Erythroblast (primary cell): ENCODE measurements around the gene RHBDF1.

Experiments used
- DNase-seq, 2 experiments: peaks; one replicate each; lab custom pipeline; 2025; lab: John Stamatoyannopoulos, UW
- GATA1 ChIP-seq: IDR thresholded peaks from 2 replicates; pipeline ENCODE4 v1.6.1; 2011; ENCODE audit warnings: low read depth, mild to moderate bottlenecking, control low read depth, low read length, moderate library complexity
- POLR2A ChIP-seq: IDR thresholded peaks from 2 replicates; pipeline ENCODE4 v1.6.1; 2011; ENCODE audit warnings: mild to moderate bottlenecking, low read length

Gene RHBDF1

DNA sequence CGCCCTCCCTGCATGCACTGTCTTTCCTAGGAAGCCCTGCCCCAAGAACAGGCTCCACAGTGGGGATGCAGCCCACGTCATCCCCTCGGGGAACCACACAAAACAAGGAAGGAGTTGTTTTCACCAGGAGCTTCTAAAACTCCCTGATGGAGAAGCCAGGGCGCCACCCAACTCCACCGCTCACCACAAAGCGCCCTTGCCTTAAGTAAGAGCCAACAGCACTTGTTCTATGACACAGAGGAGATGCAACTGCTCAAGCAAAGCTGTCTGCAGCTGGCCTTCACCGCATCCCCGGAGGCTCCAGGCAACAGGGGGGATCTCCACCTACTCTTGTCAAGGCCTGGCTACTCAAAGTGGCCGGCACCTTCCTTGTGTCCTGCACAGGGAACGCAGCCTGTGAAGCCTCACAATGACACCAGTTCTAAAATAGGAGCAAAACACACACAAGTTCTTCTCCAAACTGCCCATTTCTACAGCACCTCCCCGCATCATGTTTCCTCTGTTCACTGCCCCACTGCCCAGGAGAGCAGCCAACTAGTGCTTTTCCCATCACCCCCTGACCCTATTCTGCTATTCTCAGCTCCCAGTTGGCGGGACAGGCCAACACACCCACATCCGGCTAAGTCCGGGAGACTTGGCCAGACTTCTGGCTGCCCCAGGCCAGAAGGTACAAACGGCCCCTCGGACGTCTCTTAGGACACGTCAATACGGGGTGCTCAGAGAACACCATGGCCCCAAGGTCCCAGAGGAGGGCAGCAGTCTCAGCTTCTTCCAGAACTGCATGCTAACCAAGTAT lies 29.8 kb upstream of the RHBDF1 start:
- no peak for DNase-seq
- TF ChIP-seq POLR2A (no peak), GATA1 (no peak)

- no peak for DNase-seq
- no peak for TF ChIP-seq POLR2A
- no peak for TF ChIP-seq GATA1
These were observed 29.2 kb upstream of the RHBDF1 start for GRCh38 chr16:101586-101985.

DNA sequence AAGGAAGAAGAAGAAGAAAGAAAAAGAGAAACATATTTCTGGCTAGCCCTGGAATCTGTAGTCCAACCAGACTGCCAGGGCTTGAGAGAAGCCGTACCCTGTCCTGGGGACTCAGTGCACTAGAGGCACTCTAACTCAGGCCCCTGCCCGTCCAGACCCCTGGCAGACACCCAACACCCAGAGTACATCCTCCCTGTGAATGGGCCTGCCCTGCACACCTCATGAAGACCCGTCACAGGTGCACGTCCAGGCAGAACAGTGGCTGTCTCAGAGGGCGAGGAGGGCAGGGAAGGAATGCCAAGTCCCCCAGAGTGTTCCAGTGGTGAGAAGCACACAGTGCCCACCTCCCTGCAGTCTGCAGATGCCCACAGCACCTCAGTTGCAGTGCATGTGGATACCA lies 28.6 kb upstream of the RHBDF1 start:
- TF ChIP-seq POLR2A = no peak
- TF ChIP-seq GATA1 = no peak
- no peak for DNase-seq

DNA sequence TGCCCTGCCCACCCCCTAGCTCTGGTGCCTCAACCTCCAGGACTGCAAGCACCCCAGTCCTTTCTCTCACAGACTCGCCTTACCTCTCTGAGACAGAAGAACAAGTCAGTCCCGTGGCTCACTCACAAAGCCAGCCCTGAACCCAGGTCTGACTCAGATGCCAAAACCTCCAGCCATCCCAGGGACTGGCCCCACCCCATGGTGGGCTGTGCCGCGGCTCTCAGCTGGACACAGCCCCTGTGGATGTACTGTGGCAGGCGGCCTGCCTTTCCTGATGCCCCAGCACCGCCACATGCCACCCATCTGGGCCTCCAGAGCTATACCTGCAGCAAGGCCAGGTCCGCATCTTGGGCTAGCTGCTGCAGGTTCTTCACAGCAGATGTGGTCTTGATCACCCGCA lies 25.4 kb upstream of the RHBDF1 start:
- no peak for DNase-seq
- TF ChIP-seq POLR2A (no peak), GATA1 (no peak)

DNA sequence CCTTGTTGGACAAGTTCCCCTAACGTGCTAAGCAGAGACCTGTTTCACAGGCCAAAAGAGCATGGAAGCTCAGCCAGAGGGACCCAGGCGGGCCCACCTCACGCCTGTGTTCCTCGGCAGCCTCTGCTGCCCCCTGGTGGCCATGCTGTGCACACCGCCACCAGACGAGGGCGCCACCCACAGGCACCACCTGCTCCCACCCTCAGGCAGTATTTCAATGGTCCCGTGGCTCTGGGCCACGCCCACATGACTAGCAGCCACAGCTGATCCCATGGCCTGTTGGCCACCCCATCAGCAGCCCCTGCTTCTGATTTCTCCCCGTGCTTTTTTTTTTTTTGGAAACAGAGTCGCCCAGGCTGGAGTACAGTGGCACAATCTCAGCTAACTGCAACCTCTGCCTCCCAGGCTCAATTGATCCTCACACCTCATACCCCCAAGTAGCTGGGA lies 24.5 kb upstream of the RHBDF1 start:
- DNase-seq = peak; percentile 94 to 97
- TF ChIP-seq POLR2A (peak; percentile 36), GATA1 (no peak)

DNA sequence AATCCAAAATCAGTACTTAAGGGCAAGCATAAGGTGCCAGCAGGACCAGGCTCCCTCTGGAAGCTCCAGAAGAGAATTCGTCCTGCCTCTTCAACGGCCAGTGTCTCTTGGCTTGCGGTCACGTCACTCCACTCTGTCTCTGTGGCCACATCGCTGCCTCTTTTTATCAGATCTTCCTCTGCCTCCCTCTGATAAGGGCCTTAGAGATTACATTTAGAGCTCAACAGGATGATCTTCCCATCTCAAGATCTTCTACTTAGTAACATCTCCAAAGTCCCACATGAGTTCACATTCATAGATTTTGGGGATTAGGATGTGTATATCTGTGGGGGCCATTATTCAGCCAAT lies 22.5 kb upstream of the RHBDF1 start:
- TF ChIP-seq GATA1 (no peak), POLR2A (no peak)
- peak in 1 of 2 experiments; percentile 39 for DNase-seq

- no peak for DNase-seq
- TF ChIP-seq GATA1 (no peak), POLR2A (no peak)
These were observed 20.3 kb upstream of the RHBDF1 start for GRCh38 chr16:92431-93339.

GRCh38 chr16:91484-91883 lies 19.1 kb upstream of the RHBDF1 start:
- DNase-seq = peak; percentile 49 to 57
- no peak for TF ChIP-seq POLR2A

- no peak for TF ChIP-seq POLR2A
- TF ChIP-seq GATA1 = no peak
- DNase-seq = no peak
These were observed 17.2 kb upstream of the RHBDF1 start for GRCh38 chr16:89391-90302.

DNA sequence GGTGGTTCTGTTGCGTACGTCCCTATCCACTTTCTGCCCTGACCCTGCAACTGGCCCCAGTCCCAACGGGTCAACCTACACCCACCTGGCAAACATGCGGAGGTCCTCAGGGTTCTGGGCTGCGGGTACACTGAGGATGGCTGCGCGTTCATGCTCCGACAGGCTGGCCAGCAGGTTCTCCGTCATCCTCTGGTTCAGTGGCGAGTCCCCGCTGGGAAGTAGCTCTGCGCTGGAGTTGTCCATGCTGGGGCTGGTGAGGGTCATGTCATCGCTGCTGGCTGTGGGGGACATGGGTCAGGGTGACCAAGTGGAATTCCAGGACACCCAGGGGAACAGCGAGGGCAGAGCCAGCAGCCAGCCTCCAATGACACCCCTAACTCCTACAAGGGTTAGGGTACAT lies 16.2 kb upstream of the RHBDF1 start:
- no peak for DNase-seq
- no peak for TF ChIP-seq POLR2A
- TF ChIP-seq GATA1 = no peak

DNA sequence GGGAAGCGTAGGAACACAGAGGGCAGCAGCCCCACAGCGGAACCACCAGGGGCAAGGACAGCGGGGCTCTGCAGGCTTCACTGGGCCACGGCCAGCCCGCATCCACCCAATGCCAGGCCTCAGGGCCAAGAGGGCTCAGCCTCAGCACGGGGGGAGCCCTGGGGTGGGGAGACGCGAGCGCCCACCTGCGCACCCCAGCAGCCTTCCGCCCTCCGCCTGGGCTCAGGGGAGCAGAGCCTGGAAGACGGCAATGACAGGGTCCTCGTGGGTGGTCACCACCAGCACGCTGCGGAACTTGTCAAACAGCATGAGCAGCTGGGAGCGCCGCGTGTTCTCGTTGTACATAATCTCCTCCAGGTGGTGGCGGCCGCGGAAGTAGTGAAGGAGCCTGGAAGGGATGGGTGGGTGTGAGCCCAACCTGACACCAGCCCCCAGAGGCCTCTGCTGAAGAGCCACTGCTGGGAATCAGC lies 14.1 kb upstream of the RHBDF1 start:
- DNase-seq = no peak
- no peak for TF ChIP-seq POLR2A

DNA sequence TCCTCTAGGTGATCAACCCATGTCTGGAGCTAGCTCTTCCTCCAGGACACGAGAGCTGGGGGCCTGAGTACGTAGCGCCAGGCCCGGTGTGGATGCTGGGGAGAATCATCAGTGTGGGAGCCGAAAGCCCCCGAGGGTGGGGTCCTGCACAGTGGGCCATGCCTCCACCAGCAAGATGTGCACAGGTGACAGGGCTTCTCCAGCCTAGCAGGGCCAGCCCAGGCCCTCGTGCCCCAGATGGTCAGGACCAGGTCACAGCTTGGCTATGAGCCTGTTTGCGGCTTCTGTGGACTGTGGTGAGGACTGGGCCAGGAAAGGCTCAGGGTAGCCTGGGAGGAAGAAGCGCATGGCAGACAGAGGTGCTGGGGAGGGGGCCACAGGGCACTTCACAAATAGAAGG lies 13.4 kb upstream of the RHBDF1 start:
- TF ChIP-seq GATA1 (no peak), POLR2A (no peak)
- no peak for DNase-seq

DNA sequence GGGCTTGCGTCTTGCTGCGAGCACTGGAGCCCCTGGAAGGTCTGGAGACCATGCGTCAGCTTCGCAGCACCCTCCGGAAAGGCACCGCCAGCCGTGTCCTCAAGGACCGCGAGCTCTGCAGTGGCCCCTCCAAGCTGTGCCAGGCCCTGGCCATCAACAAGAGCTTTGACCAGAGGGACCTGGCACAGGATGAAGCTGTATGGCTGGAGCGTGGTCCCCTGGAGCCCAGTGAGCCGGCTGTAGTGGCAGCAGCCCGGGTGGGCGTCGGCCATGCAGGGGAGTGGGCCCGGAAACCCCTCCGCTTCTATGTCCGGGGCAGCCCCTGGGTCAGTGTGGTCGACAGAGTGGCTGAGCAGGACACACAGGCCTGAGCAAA lies 13.0 kb upstream of the RHBDF1 start:
- no peak for DNase-seq
- no peak for TF ChIP-seq POLR2A
- TF ChIP-seq GATA1 = no peak
